HEK293 (cell line): ENCODE data around the gene PTPRN2.

ENCODE experiments used
- KLF16 ChIP-seq: fragments of 450-650 bp; formaldehyde crosslinking; IDR thresholded peaks from 2 replicates; pipeline ENCODE4 v1.5.1; 2017; ENCODE audit warnings: missing biosample characterization, missing genetic modification characterization
- PRDM1 ChIP-seq: fragments of 450-650 bp; formaldehyde crosslinking; IDR thresholded peaks from 2 replicates; pipeline ENCODE4; 2016; ENCODE audit warnings: missing biosample characterization, missing genetic modification characterization
- YY1 ChIP-seq: fragments of 450-650 bp; formaldehyde crosslinking; IDR thresholded peaks from 2 replicates; pipeline ENCODE4 v1.5.1; 2018; ENCODE audit warnings: missing biosample characterization, missing genetic modification characterization
- ZBTB11 ChIP-seq: fragments of 450-650 bp; formaldehyde crosslinking; conservative IDR thresholded peaks from 2 replicates; pipeline ENCODE4 v1.5.1; 2016; ENCODE audit warnings: low read depth, missing biosample characterization, missing genetic modification characterization
- ZBTB17 ChIP-seq: fragments of 450-650 bp; formaldehyde crosslinking; IDR thresholded peaks from 2 replicates; pipeline ENCODE4 v1.5.1; 2016; ENCODE audit warnings: missing biosample characterization, missing genetic modification characterization
- ZNF138 ChIP-seq: fragments of 450-650 bp; formaldehyde crosslinking; IDR thresholded peaks from 2 replicates; pipeline ENCODE4 v1.5.1; 2016; ENCODE audit warnings: missing biosample characterization, missing genetic modification characterization, borderline replicate concordance
- ZNF223 ChIP-seq: fragments of 450-650 bp; formaldehyde crosslinking; IDR thresholded peaks from 2 replicates; pipeline ENCODE4 v1.5.1; 2016; ENCODE audit warnings: missing biosample characterization, missing genetic modification characterization
- ZNF629 ChIP-seq: fragments of 450-650 bp; formaldehyde crosslinking; IDR thresholded peaks from 2 replicates; pipeline ENCODE4 v1.5.1; 2017; ENCODE audit warnings: missing biosample characterization, missing genetic modification characterization
- ZNF660 ChIP-seq: fragments of 450-650 bp; IDR thresholded peaks from 2 replicates; pipeline ENCODE4 v1.5.1; 2018; ENCODE audit warnings: missing biosample characterization, mild to moderate bottlenecking, missing genetic modification characterization
- TF ChIP-seq, protein P1 (sequence below): fragments of 450-650 bp; formaldehyde crosslinking; IDR thresholded peaks from 2 replicates; pipeline ENCODE4 v1.5.1; 2016; ENCODE audit warnings: missing biosample characterization, missing genetic modification characterization
- TF ChIP-seq, protein P2 (sequence below): fragments of 450-650 bp; formaldehyde crosslinking; IDR thresholded peaks from 2 replicates; pipeline ENCODE4 v1.5.1; 2016; ENCODE audit warnings: missing biosample characterization, missing genetic modification characterization

DNA sequence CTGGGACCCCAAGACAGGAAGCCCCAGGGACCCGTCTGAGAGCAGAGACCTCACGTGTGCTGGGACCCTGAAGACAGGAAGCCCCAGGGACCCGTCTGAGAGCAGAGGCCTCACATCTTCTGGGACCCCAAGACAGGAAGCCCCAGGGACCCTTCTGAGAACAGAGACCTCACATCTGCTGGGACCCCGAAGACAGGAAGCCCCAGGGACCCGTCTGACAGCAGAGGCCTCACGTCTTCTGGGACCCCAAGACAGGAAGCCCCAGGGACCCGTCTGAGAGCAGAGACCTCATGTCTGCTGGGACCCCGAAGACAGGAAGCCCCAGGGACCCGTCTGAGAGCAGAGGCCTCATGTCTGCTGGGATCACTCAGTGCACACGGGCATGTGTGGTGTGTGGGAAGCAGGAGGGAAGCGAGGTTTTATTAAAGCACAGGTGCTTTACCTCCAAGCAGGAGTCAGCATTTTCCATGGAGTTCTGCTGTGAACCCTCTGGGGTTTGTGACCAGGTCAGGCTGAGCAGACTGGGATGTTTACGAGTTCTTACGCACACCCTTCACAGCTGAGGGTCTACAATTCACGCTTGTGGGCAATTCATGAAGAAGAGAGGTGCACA lies 660.2 kb downstream of the PTPRN2 start:
- TF ChIP-seq, protein P1, sequence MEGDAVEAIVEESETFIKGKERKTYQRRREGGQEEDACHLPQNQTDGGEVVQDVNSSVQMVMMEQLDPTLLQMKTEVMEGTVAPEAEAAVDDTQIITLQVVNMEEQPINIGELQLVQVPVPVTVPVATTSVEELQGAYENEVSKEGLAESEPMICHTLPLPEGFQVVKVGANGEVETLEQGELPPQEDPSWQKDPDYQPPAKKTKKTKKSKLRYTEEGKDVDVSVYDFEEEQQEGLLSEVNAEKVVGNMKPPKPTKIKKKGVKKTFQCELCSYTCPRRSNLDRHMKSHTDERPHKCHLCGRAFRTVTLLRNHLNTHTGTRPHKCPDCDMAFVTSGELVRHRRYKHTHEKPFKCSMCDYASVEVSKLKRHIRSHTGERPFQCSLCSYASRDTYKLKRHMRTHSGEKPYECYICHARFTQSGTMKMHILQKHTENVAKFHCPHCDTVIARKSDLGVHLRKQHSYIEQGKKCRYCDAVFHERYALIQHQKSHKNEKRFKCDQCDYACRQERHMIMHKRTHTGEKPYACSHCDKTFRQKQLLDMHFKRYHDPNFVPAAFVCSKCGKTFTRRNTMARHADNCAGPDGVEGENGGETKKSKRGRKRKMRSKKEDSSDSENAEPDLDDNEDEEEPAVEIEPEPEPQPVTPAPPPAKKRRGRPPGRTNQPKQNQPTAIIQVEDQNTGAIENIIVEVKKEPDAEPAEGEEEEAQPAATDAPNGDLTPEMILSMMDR (tag by site-specific recombination), result no peak
- TF ChIP-seq, protein P2, sequence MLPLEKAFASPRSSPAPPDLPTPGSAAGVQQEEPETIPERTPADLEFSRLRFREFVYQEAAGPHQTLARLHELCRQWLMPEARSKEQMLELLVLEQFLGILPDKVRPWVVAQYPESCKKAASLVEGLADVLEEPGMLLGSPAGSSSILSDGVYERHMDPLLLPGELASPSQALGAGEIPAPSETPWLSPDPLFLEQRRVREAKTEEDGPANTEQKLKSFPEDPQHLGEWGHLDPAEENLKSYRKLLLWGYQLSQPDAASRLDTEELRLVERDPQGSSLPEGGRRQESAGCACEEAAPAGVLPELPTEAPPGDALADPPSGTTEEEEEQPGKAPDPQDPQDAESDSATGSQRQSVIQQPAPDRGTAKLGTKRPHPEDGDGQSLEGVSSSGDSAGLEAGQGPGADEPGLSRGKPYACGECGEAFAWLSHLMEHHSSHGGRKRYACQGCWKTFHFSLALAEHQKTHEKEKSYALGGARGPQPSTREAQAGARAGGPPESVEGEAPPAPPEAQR (tag by site-specific recombination), result no peak
- no peak for TF ChIP-seq ZBTB17 (tag by site-specific recombination)
- TF ChIP-seq YY1 (tag by site-specific recombination), result no peak
- TF ChIP-seq ZNF660, result no peak
- no peak for TF ChIP-seq ZBTB11 (tag by site-specific recombination)
- TF ChIP-seq ZNF223 (tag by site-specific recombination), result no peak
- no peak for TF ChIP-seq ZNF629
- no peak for TF ChIP-seq KLF16 (tag by site-specific recombination)
- no peak for TF ChIP-seq ZNF138
- no peak for TF ChIP-seq PRDM1 (tag by site-specific recombination)
